ENCODE measurements around the gene PEF1. TPM values are rescaled to one million over a fixed set of nuclear protein-coding genes. Genes with fewer than 3 reads are reported as not detected.
A peak's percentile ranks its signal among the peaks of the same experiment; 100 is the strongest.

Gene PEF1
- total RNA-seq, 1 experiment from 2014 or later, result 119 TPM

GRCh38 chr1:31584869-31585735 lies 59.6 kb downstream of the PEF1 start:
- DNase-seq (ENCODE audit: low spot score), result no peak

GRCh38 chr1:31583995-31584868 lies 60.4 kb downstream of the PEF1 start:
- peak; percentile 41 for DNase-seq (ENCODE audit: low spot score)

- DNase-seq (ENCODE audit: low spot score), result no peak
Measured at GRCh38 chr1:31583082-31583994, 61.3 kb downstream of the PEF1 start.

GRCh38 chr1:31581821-31582810 lies 62.6 kb downstream of the PEF1 start:
- DNase-seq (ENCODE audit: low spot score), result peak; percentile 47

- no peak for DNase-seq (ENCODE audit: low spot score)
Measured at GRCh38 chr1:31580891-31581603, 63.6 kb downstream of the PEF1 start.

GRCh38 chr1:31580513-31580870 lies 64.2 kb downstream of the PEF1 start:
- no peak for DNase-seq (ENCODE audit: low spot score)

Other genes starting within 250 kb of the PEF1 start
- 75.9 and 80.4 TPM in 2 replicates for gene SERINC2, start 231.7 kb downstream of the PEF1 start, total RNA-seq (2014; rRNA removed; shearing (Covaris generic))
- gene TINAGL1, start 68.4 kb downstream of the PEF1 start, total RNA-seq (2014; rRNA removed; shearing (Covaris generic)), result 596 and 628 TPM in 2 replicates
- not detected in 2 replicates for gene HCRTR1, start 27.2 kb downstream of the PEF1 start, total RNA-seq (2014; rRNA removed; shearing (Covaris generic))
- 31.0 and 37.5 TPM in 2 replicates for gene COL16A1, start 59.1 kb upstream of the PEF1 start, total RNA-seq (2014; rRNA removed; shearing (Covaris generic))
- gene ADGRB2, start 119.5 kb upstream of the PEF1 start, total RNA-seq (2014; rRNA removed; shearing (Covaris generic)), result 1.2 and 2.2 TPM in 2 replicates
- 0.10 and 0.20 TPM in 2 replicates for gene SPOCD1, start 171.1 kb upstream of the PEF1 start, total RNA-seq (2014; rRNA removed; shearing (Covaris generic))